HG02588 (cell line): Measurements from ENCODE around the gene URB2.
"Not testable (repeated sequence)": the region's sequence is repeated elsewhere in the genome, so short reads cannot be mapped to it uniquely, and the experiment has no call there.

Experiments
- ATAC-seq: cut with Tn5 transposase; IDR thresholded peaks from one replicate; pipeline ENCODE4 v1.9.1; 2021; ENCODE audit warnings: mild to moderate bottlenecking, moderate library complexity; ENCODE audit not compliant: unreplicated experiment

The URB2 gene

GRCh38 chr1:229613938-229614337 is 12.1 kb upstream of the URB2 start:
- ATAC-seq: no peak

GRCh38 chr1:229614701-229615100 is 11.3 kb upstream of the URB2 start:
- no peak for ATAC-seq

DNA sequence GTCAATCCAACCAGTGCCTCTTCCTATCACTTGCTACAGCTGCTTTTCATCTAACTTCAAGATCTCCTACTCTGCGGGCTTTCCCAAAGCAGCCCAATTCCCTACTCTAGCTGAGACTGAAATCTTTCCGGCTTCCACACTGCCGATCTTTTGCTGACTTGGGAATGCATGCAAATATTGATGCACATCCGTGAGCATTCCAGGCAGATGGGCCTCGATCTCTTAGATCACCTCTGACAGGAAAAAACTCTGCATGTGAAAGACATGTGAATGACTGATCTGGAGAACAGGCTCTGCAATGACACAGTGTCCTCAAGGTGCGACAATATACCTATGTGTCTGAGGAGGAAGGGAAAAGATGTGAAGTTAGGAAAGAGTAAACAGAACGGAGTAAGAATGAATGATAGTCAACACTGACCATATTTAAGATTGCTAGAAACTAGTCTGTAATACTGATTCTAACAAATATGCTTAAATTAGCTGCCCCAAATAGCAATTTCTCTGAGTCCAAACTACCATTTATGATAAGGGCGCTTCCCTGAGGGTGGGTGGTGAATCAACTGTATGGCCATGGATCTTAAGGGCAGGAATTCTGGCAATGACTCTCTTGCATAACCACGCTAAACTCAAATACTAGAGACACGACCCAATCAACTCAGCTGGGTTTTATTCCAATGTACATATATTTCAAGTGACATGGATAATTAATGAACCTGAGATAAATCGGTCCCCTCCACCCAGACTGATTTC is 8.5 kb upstream of the URB2 start:
- ATAC-seq: no peak

DNA sequence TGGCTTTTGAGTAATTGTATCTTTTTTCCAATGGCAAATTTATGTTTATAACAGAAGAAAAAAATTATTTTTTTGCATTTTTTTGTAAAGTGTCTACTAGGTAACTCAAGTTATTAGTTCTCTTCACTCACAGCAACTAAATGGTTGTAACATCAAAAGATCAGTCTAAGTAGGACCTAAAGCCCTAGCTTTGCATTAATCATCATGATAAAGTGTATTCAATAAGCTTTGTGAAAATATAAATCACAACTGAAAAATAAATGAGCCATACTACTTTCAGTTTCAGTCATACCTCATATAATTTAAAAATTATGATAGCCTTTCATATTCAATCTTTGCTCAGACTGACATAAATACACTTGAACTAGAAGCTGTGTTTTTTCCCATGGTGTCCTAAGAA is 7.0 kb upstream of the URB2 start:
- no peak for ATAC-seq

DNA sequence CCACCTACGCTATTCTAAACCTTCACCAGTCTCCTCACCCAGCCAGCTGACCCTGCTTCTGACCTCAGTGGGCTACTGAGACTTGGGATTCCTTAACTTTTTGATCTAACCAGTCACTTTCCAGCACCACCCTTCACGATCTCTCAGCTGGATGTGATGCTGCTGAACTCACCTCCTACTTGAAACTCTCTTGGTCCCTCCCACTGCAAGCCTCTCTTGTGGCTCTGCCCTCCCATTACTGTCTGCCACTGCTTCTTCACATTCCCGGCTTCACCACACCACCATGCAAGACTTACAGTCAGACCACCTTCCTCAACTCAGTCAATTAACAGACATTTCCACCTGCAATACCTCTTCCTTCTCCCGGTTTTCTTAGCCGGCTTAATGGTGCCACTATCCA is 6.4 kb upstream of the URB2 start:
- no peak for ATAC-seq

- ATAC-seq: no peak
Observed at GRCh38 chr1:229620876-229621275, 5.2 kb upstream of the URB2 start.

DNA sequence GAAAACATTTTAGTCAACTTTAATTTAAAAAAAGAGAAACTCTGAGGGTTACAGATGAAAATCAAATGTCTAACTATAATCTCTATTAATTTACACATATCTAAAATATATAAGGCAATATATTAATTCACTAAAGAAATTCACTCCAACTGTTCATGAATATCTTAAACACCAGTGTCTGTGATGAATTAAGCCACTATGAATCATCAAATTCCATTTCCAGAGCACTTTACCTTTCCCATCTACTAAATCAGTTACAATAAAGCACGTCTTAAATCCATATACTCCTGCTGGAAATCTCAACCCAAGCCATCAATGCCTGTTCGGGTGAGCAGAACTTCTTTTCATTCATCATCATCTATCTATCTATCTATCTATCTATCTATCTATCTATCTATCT is 4.4 kb upstream of the URB2 start:
- no peak for ATAC-seq

GRCh38 chr1:229622641-229623120 is 3.4 kb upstream of the URB2 start:
- not testable (repeated sequence) for ATAC-seq

GRCh38 chr1:229623225-229623624 is 2.8 kb upstream of the URB2 start:
- ATAC-seq: no peak

GRCh38 chr1:229623838-229624237 is 2.2 kb upstream of the URB2 start:
- no peak for ATAC-seq

DNA sequence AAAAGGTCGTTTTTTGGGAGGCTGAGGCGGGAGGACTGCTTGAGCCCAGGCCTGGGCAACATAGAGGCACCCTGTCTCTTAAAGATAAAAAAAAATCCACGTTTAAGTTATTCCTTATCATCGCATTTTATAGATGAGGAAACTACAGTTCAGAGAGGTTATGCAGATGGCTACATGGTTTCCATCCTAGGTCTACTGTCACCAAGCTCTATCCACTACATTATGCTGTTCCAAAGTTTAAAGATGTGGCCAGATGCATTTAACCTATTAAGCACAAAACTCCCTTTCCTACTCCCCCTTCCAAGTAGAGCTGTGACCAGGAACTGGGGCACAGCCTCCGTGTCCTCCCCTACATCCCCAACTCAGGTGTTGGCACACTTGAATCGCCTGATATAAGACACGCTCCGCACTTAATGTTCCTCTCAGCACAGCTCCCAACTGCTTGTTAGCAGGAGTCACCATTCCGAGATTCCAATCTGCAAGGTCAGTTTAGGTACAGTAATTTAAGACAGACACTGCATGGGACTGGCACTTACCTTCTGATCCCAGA is 1.5 kb upstream of the URB2 start:
- ATAC-seq: no peak

DNA sequence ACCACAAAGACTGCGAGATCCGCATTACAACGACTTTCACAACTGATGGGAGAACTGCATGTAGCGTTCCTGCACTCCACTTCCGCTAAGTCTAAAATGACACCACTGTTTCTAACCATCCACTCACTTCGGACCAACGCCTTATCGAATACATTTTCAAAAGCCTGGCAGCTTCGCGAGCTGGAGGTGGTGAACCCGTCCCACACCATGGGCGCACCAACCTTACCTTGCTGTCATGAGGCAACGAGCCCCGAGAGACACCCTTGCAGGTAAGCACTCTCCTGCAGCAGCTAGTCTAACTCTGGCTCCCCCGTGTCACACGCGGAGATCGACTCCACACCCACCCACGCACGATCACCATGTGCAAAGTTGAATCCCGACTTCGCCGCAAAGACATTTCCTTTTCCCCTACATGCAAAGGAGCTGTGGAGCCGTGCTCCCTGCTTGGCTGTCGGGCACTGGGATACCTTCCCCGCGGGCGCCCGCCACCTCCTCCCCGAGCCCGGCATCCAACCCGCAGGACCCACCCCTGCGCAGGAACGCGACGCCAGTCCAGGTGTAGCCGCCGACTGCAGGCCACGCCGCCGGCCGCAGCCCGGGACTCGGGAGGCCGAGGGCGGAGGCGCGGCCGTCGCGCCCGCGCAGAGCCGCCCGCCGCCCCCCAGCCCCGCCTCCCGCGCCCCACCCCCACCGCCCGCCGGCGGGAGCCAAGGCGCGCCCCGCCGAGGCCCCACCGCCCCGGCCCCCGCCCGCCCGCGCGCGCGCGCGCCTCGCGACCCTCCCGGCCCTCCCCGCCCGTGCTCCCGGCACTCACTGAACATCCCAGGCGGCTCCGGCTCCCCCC is 754 bp upstream of the URB2 start:
- peak; percentile 43 for ATAC-seq

DNA sequence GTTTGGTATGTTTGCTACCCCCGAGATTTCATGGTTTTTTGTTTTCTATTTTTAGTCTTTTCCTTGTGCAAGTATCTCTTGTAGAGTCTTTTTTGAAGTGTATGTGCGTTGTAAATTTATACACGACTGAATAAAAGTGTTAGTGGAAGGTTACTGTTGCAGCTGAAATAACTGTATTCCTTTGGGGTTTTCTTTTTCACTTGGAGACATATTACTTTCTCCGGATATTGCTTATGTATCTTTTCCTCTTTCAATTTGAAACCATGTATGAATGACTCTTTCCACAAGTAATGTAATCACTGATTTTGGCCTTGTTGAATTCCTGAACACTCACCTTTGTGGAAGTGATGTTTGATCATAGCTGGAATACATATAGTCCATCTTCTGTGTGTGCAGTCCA is 956 bp downstream of the URB2 start:
- no peak for ATAC-seq

- no peak for ATAC-seq
Observed at GRCh38 chr1:229629261-229629660, 3.2 kb downstream of the URB2 start.

GRCh38 chr1:229631148-229631547 is 5.1 kb downstream of the URB2 start:
- ATAC-seq: no peak

DNA sequence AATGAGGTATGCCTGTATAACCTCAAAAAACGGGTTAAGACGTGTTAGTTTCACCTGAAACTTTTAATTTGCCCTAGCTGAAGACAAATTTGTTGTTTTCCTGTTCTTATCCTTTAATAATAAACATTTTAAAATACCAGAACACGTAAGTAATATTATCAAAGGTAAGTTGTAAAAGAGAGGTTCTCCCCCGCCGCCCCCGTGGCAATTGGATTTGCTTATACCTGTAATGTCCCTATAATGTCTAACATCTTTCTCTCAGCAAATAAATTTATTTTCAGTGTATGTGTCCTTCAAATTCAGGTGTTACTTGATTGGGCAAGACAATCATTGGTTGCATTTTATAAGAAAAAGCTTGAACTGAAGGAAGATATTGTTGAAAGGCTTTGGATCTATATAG is 5.9 kb downstream of the URB2 start:
- no peak for ATAC-seq

DNA sequence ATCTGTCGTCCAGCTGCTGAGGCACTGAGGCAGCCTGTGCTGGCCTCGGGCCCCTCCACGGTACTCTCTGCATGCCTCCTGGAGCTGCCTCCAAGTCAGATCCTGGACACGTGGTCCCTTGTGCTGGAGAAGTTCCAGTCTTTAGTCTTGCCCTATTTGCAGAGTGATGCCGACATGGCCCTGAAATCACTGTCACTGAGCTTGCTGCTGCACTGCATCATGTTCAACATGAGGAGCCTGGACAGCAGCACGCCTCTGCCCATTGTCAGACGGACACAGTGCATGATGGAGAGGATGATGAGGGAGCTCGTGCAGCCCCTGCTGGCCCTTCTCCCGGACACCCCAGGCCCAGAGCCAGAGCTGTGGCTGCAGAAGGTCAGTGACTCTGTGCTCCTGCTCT is 10.0 kb downstream of the URB2 start:
- ATAC-seq: no peak

DNA sequence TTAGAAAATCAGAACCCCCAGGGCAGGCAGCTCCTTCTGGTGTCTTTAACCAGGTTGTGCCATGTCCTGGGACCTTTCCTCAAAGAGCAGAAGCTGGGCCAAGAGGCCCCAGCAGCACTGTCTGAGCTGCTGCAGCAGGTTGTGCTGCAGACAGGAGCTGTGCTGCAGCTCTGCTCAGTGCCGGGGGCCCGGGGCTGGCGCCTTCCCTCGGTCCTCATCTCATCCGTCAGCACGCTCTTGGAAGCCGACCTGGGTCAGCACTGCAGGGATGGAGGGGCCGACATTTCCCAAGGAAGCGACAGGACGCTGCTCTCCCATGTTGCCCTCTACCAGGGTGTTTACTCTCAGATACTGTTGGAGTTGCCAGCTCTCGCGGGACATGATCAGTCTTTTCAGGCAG is 11.7 kb downstream of the URB2 start:
- no peak for ATAC-seq

- no peak for ATAC-seq
Observed at GRCh38 chr1:229640455-229640854, 14.4 kb downstream of the URB2 start.

DNA sequence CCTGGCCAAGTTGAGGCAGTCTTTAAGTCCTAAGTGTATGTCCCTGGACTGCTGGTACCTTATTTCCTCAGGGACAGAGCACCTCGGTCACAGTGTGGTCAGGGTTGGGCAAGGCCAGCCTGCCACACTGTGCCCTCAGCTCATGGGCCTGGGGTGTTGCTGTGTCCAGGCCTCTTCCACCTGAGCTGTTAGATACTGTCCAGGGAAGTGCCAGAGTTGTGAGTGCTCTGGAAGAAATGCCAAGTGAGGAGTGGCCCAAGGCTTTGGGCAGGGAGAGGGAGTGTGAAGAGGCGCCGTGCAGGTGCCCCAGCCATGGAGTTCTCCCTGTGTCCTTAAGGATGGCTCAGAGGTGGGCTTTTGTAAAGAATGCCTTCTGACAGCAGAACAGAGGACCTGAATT is 15.3 kb downstream of the URB2 start:
- no peak for ATAC-seq

GRCh38 chr1:229642376-229642775 is 16.3 kb downstream of the URB2 start:
- no peak for ATAC-seq

DNA sequence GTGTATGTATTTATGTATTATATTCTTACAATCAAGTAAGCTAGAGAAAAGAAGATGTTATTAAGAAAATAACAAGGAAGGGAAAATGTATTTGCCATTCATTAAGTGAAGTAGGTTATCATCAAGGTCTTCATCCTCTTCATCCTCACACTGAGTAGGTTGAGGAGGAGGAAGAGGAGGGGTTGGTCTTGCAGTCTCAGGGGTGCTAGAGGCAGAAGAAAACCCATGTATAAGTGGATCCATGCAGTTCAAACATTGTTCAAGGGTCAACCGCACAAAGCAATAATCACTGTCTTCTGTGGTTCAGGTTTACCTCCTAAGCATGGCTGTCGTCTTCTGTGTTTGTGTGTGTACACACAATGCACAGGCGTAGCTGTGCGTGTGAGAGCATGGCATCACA is 16.9 kb downstream of the URB2 start:
- ATAC-seq: no peak
